Activated T-cell treated with anti-CD3 and anti-CD28 coated beads, Interleukin-2, amount 50 U/mL, for 24 hours (primary cell): ENCODE results near the gene MPZL2.

ENCODE experiments used
- DNase-seq: peaks from one replicate; pipeline ENCODE4 v3.0.0-alpha.2; 2020
- H3K27ac Mint-ChIP-seq: 2 replicates; pipeline ENCODE4 v1.8.0; 2020; ENCODE audit warnings: mild to moderate bottlenecking, mixed read lengths
- H3K27me3 Mint-ChIP-seq: 2 replicates; pipeline ENCODE4 v1.8.0; 2020; ENCODE audit warnings: mixed read lengths
- H3K36me3 Mint-ChIP-seq: 2 replicates; pipeline ENCODE4 v1.8.0; 2020; ENCODE audit warnings: low read depth, mixed read lengths
- H3K4me1 Mint-ChIP-seq: 2 replicates; pipeline ENCODE4 v1.8.0; 2020; ENCODE audit warnings: low read depth, mixed read lengths
- H3K4me3 Mint-ChIP-seq: 2 replicates; pipeline ENCODE4 v1.8.0; 2020; ENCODE audit warnings: mild to moderate bottlenecking, moderate library complexity, mixed read lengths
- H3K9me3 Mint-ChIP-seq: 2 replicates; pipeline ENCODE4 v1.8.0; 2020; ENCODE audit warnings: mixed read lengths

MPZL2 gene

DNA sequence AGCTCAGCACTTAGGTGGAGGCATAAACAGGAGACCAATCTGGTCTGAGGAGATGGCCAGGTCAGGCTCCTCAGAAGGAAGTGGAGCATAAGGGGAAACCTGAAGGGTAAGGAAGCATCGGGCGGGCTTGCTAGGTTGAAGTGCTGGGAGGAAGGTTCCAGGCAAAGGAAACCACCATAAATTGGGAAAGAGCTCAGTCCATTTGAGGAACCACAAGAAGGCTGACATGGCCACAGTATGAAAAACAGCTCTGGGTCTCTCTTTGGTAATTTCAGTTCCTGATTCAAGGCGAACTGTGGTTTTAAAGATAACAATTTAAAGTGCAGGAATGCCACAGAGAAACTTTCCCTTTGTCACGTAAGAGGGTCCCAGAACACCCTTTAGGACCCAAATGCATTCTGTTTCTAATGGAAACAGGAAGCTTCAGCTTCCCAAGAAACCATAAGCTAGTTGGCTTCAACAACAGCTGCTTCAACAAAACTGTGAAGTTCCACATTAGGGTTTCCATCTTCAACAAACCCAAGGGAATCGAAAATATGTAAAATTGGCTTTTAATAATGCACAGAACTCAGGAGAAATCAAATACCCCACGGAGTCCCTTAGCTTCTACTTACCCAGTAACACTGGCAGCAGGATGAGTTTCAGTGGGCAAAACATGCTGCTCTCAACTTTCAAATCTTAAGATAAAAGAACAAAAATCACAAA lies 49.7 kb downstream of the MPZL2 start:
- peaks cover 95% of the 10 kb centered on the region for H3K4me1 Mint-ChIP-seq
- peaks cover 82% of the 10 kb centered on the region for H3K36me3 Mint-ChIP-seq
- no peaks in the 10 kb centered on the region for H3K9me3 Mint-ChIP-seq
- no peak overlapping the region for H3K27ac Mint-ChIP-seq
- no peaks in the 10 kb centered on the region for H3K27me3 Mint-ChIP-seq
- no peak for DNase-seq
- H3K4me3 Mint-ChIP-seq, result peak overlapping the region; percentile 85

DNA sequence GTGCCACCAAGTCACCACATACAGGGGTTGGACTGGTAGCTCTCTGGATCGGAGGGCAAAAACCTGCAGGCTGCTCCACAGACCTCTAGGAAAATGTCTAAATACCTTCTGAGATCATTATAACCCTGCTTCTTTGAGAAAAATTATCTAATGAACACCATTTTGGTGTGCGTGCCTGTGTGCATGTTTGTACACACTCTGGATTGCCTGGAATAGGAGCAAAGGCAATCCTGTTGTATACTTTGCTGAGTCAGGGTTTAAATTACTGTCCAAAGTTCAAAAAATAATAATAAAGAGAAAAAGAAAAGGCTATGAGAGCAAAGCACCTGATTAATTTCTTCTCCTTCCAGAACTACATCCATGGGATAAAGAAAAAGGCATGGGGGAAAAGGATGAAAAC lies 50.3 kb downstream of the MPZL2 start:
- Mint-ChIP-seq H3K4me1 (peaks cover 95% of the 10 kb centered on the region), H3K9me3 (no peaks in the 10 kb centered on the region), H3K4me3 (peak overlapping the region; percentile 85), H3K27ac (no peak overlapping the region), H3K27me3 (no peaks in the 10 kb centered on the region), H3K36me3 (peaks cover 82% of the 10 kb centered on the region)
- DNase-seq, result no peak

DNA sequence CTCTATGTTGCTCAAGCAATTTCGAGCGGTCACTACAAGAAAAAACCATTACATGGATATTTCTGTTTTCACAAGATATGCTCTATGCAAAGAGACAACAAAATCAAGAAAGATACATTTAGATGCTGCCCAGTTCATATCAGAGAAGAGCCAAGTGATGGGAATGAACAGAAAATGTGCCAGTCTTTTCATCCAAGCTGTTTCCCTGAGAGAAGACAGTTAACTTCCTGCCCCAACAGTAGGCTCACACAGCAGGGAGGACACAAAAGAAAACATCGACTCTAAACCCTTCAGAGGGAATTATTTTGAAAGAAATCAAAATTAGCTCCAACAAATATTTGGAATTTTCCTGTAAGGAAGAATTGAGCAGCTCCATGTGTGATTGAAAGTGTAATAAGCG lies 50.9 kb downstream of the MPZL2 start:
- Mint-ChIP-seq H3K27ac (no peak overlapping the region), H3K36me3 (peaks cover 83% of the 10 kb centered on the region), H3K9me3 (no peaks in the 10 kb centered on the region), H3K27me3 (no peaks in the 10 kb centered on the region), H3K4me3 (peak overlapping the region; percentile 85), H3K4me1 (peaks cover 93% of the 10 kb centered on the region)
- no peak for DNase-seq

DNA sequence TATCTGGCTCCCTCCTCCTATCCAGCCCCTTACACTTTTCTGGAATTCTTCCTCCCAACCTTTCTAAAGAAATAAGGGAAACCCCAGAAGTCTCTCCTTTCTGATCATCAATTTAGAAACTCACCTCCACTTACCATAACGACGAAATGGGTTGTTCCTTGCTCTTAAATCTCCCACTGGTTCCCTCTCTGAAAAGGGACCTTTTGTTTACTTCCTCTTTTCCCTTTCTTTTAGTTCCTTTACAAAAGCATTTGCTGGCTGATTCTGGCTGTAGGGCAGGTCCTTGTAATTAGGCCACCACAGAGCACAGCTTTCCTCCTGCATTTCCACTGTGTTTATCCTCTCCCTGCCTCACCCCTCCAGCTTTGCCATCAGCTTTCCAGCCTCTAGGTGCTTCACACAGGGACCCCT lies 51.3 kb downstream of the MPZL2 start:
- no peak for DNase-seq
- Mint-ChIP-seq H3K27ac (no peak overlapping the region), H3K9me3 (no peaks in the 10 kb centered on the region), H3K4me3 (peak overlapping the region; percentile 85), H3K36me3 (peaks cover 85% of the 10 kb centered on the region), H3K27me3 (no peaks in the 10 kb centered on the region), H3K4me1 (peaks cover 93% of the 10 kb centered on the region)

DNA sequence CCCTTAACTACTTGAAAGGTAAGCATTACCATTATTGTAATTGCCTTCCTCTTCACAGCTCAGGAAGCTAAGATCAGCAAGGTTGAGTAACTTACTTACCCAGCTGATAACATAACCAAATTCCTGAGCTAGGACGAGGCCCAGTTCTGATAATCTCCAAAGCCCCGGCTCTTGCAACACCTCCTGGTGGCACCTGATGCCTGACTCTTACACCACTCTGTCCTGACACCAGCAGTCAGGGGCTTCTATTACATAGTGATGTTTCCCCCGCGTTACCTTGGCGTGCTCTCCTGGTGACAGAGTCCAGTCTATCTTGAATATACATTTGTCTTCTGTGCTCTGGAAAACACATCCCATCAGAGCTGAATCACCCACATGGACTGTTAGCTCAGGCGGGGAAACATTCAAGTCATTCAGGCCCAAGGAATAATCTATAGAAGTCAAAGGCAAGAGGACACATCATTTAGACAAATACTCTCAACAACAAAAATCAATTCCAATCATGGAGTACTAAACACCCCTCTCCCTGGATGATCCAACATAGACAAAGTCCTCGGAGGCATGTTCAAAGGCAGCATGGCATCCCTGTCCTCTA lies 51.9 kb downstream of the MPZL2 start:
- no peak for DNase-seq
- peak overlapping the region; percentile 85 for H3K4me3 Mint-ChIP-seq
- peaks cover 92% of the 10 kb centered on the region for H3K4me1 Mint-ChIP-seq
- H3K27ac Mint-ChIP-seq, result no peak overlapping the region
- H3K36me3 Mint-ChIP-seq, result peaks cover 87% of the 10 kb centered on the region
- no peaks in the 10 kb centered on the region for H3K27me3 Mint-ChIP-seq
- no peaks in the 10 kb centered on the region for H3K9me3 Mint-ChIP-seq

DNA sequence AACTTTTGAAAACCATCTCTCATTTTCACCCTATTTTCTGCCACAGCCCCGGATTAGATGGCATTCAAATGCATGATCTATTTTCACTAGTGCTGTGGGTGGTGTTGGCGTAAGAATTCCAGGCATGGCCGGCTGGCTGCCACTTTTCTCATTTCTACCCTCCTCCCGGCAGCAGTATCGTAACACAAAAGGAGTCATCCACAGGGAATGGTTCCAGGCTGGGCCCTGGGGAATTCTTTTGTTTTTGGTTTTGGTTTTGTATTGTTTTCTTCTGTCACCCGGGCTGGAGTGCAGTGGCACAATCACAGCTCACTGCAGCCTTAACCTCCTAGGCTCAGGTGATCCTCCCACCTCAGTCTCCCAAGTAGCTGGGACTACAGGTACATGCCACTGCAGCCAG lies 53.1 kb downstream of the MPZL2 start:
- peaks cover 83% of the 10 kb centered on the region for H3K36me3 Mint-ChIP-seq
- no peaks in the 10 kb centered on the region for H3K27me3 Mint-ChIP-seq
- no peak overlapping the region for H3K27ac Mint-ChIP-seq
- H3K9me3 Mint-ChIP-seq, result no peaks in the 10 kb centered on the region
- DNase-seq, result no peak
- H3K4me1 Mint-ChIP-seq, result peaks cover 94% of the 10 kb centered on the region
- no peak overlapping the region for H3K4me3 Mint-ChIP-seq

DNA sequence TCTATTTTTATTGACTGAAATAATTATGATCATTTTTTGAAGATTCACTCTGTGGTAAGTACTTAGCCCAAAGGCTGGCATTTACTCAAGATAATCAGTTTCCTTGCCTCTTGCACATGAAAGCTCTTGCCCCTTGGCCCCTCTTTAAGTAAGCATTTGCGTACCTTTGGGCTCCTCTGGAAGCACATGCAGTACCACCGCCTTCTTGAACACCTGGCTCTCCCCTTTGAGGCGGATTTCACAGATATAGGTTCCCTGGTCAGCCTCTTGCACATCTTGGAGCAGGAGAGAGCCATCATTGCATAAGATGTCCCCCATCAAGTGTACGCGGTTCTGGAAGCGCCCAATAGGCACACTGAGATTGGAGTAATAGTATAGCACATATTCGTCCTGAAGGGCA lies 53.8 kb downstream of the MPZL2 start:
- Mint-ChIP-seq H3K27ac (no peak overlapping the region), H3K4me1 (peaks cover 94% of the 10 kb centered on the region), H3K27me3 (no peaks in the 10 kb centered on the region), H3K4me3 (no peak overlapping the region), H3K9me3 (peaks cover 3% of the 10 kb centered on the region), H3K36me3 (peaks cover 78% of the 10 kb centered on the region)
- DNase-seq, result no peak

DNA sequence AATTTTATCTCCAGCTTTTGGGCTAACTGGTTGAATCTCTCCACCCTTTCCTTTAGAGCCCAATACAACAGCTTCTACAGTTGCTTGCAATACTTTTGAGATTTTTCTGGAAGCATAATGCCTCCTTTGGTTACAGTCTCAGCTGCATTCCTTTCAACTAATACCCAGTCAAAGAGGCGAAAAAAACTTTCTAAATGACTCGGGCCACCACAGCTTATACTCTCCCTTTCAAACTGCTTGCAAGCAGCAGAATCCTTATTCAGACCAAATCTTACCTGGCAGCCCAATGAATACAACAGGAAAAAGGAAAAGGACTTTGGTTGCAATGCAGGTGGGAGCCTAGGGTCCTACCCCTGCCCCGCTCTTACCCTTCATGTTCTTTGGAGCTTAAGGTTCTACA lies 55.1 kb downstream of the MPZL2 start:
- DNase-seq, result no peak
- peak overlapping the region; percentile 94 for H3K27ac Mint-ChIP-seq
- H3K4me1 Mint-ChIP-seq, result peaks cover 84% of the 10 kb centered on the region
- H3K27me3 Mint-ChIP-seq, result no peaks in the 10 kb centered on the region
- peaks cover 65% of the 10 kb centered on the region for H3K36me3 Mint-ChIP-seq
- H3K9me3 Mint-ChIP-seq, result peaks cover 3% of the 10 kb centered on the region
- peak overlapping the region; percentile 34 for H3K4me3 Mint-ChIP-seq

DNA sequence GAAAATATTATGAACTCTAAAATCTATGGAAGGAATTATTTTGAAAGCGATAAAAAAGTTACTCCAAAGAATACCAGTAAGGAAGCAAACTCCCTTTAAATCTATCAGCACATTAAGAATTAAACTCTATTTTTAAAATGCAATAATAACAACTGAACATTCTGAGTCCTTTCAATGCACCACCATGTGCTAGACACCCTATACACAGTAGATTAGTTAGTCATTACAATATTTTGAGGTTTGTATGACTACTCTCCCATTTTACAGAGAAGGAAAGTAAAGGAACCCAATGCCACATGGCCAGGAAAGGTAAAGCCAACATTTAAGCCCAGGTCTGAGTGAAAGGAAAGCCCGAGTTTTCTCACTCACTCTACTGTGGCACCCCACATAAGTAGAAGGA lies 57.0 kb downstream of the MPZL2 start:
- Mint-ChIP-seq H3K36me3 (peaks cover 46% of the 10 kb centered on the region), H3K4me3 (peak overlapping the region; percentile 30), H3K4me1 (peaks cover 65% of the 10 kb centered on the region), H3K27ac (no peak overlapping the region), H3K27me3 (no peaks in the 10 kb centered on the region), H3K9me3 (peaks cover 3% of the 10 kb centered on the region)
- DNase-seq, result no peak

DNA sequence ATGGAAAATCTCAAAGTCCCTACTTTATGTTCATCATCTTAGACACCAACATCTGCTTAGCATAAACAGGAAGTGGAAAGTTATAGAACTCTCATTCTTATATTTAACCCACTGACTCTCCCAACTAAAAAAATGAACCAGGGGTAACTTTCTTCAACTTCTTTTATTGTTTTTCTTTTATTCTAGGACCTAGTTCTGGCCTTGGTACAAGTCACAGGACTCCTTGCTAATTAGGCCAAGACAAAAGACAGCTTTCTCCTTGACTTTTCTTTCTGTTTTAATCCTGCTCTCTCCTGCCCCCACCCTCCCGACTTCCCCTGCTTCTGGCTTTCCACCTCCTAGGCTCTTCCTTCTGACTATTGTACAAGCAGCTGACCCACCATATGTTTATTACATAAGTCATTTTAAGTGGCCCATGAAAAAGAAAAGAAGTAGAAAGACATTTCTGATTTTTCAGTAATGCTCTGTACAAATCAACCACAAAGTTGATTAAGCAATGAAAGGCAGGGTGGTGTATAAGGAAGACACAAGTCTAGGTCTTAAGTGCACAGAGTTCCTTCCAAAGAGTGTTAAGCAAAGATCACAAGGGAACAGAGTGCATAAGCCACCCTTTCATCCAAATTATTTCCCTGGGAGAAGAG lies 57.6 kb downstream of the MPZL2 start:
- peaks cover 59% of the 10 kb centered on the region for H3K4me1 Mint-ChIP-seq
- peak overlapping the region; percentile 30 for H3K4me3 Mint-ChIP-seq
- peaks cover 3% of the 10 kb centered on the region for H3K9me3 Mint-ChIP-seq
- no peak overlapping the region for H3K27ac Mint-ChIP-seq
- DNase-seq, result no peak
- H3K27me3 Mint-ChIP-seq, result no peaks in the 10 kb centered on the region
- H3K36me3 Mint-ChIP-seq, result peaks cover 40% of the 10 kb centered on the region

DNA sequence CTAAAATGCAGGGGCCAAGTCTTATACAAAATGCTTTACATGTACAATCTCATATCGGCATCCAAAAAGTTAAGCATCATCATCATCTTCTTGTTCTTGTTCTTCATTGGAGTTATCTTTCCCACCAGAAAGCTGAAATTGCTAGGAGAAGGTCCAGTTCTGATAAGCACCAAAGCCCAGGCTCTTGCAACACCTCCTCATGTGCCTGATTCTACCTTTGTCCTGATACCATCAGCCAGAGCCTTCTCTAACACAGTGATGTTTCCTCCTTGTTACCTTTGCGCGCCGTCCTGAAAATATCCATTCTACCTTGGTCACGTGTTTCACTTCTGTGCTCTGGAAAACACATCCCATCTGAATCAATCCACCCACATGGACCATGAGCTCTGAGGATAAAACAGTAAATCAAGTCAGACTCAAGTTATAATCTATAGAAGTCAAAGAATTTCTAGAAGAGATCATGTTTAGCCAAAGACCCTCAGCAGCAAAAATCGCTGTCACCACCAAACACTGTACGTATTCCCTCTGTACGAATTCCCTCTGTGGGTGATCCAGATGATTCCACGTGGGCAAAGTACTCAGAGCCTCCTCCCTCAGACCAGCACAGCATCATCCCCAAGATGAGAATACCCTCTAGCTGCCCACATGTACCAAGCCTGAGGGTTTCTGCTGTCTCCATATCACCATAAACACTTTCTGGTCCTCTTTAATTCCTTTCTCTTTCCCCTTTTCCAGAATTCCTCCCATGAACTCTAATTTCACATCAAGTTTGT lies 58.3 kb downstream of the MPZL2 start:
- H3K4me1 Mint-ChIP-seq, result peaks cover 52% of the 10 kb centered on the region
- DNase-seq, result no peak
- peaks cover 33% of the 10 kb centered on the region for H3K36me3 Mint-ChIP-seq
- H3K4me3 Mint-ChIP-seq, result peak overlapping the region; percentile 30
- no peak overlapping the region for H3K27ac Mint-ChIP-seq
- peaks cover 3% of the 10 kb centered on the region for H3K9me3 Mint-ChIP-seq
- H3K27me3 Mint-ChIP-seq, result no peaks in the 10 kb centered on the region
